Nephron (organoid): ENCODE data around the gene COPA.

Source experiments
- H3K27ac Mint-ChIP-seq, 3 experiments: 2 replicates each; pipeline ENCODE4 v1.8.0; 2020; ENCODE audit warnings: mixed read lengths in 3 of 3, mild to moderate bottlenecking in 2 of 3, moderate library complexity in 1 of 3
- H3K27me3 Mint-ChIP-seq: 2 replicates; pipeline ENCODE4 v1.8.0; 2021; ENCODE audit warnings: low read depth, mild to moderate bottlenecking, moderate library complexity, mixed read lengths
- H3K36me3 Mint-ChIP-seq: 2 replicates; pipeline ENCODE4 v1.8.0; 2020; ENCODE audit warnings: low read depth, mixed read lengths
- H3K4me1 Mint-ChIP-seq: 2 replicates; pipeline ENCODE4 v1.8.0; 2020; ENCODE audit warnings: mixed read lengths
- H3K4me3 Mint-ChIP-seq, 3 experiments: 2 replicates each; pipeline ENCODE4 v1.8.0; 2020; ENCODE audit warnings: mild to moderate bottlenecking in 3 of 3, mixed read lengths in 3 of 3, moderate library complexity in 2 of 3
- H3K9me3 Mint-ChIP-seq: 2 replicates; pipeline ENCODE4 v1.8.0; 2020; ENCODE audit warnings: mixed read lengths
- CTCF ChIP-seq, 3 experiments: fragments of 200-600 bp; sonication (generic); IDR thresholded peaks; one replicate each; pipeline ENCODE4 v1.5.0; 2021; ENCODE audit warnings: antibody characterized with exemption in 3 of 3; ENCODE audit not compliant: unreplicated experiment in 3 of 3

Gene COPA

GRCh38 chr1:160374306-160375110, 31.5 kb upstream of the COPA start:
- Mint-ChIP-seq H3K27me3 (peaks cover 8% of the 10 kb centered on the region), H3K9me3 (no peaks in the 10 kb centered on the region), H3K36me3 (no peaks in the 10 kb centered on the region), H3K4me3 (no peak overlapping the region), H3K4me1 (peaks cover 27% of the 10 kb centered on the region), H3K27ac (peak overlapping the region; percentile 10 to 68 (median 34))
- no peak for TF ChIP-seq CTCF (IDR thresholded peaks at IDR 0.05; ENCODE audit: unreplicated experiment in 3 of 3)

- no peak for TF ChIP-seq CTCF (IDR thresholded peaks at IDR 0.05; ENCODE audit: unreplicated experiment in 3 of 3)
- Mint-ChIP-seq H3K4me1 (peaks cover 27% of the 10 kb centered on the region), H3K9me3 (no peaks in the 10 kb centered on the region), H3K27ac (peak overlapping the region in 1 of 3 experiments; percentile 20), H3K27me3 (peaks cover 4% of the 10 kb centered on the region), H3K36me3 (no peaks in the 10 kb centered on the region), H3K4me3 (no peak overlapping the region)
Observed at GRCh38 chr1:160373696-160374095, 30.6 kb upstream of the COPA start.

- peaks cover 27% of the 10 kb centered on the region for H3K4me1 Mint-ChIP-seq
- no peaks in the 10 kb centered on the region for H3K9me3 Mint-ChIP-seq
- H3K27me3 Mint-ChIP-seq: peaks cover 8% of the 10 kb centered on the region
- no peaks in the 10 kb centered on the region for H3K36me3 Mint-ChIP-seq
- no peak for TF ChIP-seq CTCF (IDR thresholded peaks at IDR 0.05; ENCODE audit: unreplicated experiment in 3 of 3)
- no peak overlapping the region for H3K4me3 Mint-ChIP-seq
- no peak overlapping the region for H3K27ac Mint-ChIP-seq
Observed at GRCh38 chr1:160371756-160372155, 28.7 kb upstream of the COPA start.

- TF ChIP-seq CTCF (IDR thresholded peaks at IDR 0.05; ENCODE audit: unreplicated experiment in 3 of 3): no peak
- Mint-ChIP-seq H3K27ac (no peak overlapping the region), H3K4me1 (peaks cover 28% of the 10 kb centered on the region), H3K9me3 (no peaks in the 10 kb centered on the region), H3K36me3 (no peaks in the 10 kb centered on the region), H3K4me3 (no peak overlapping the region), H3K27me3 (peaks cover 8% of the 10 kb centered on the region)
Observed at GRCh38 chr1:160371346-160371631, 28.2 kb upstream of the COPA start.

- H3K9me3 Mint-ChIP-seq: no peaks in the 10 kb centered on the region
- H3K36me3 Mint-ChIP-seq: no peaks in the 10 kb centered on the region
- H3K27ac Mint-ChIP-seq: no peak overlapping the region
- peaks cover 31% of the 10 kb centered on the region for H3K4me1 Mint-ChIP-seq
- TF ChIP-seq CTCF (IDR thresholded peaks at IDR 0.05; ENCODE audit: unreplicated experiment in 3 of 3): no peak
- no peak overlapping the region for H3K4me3 Mint-ChIP-seq
- peaks cover 8% of the 10 kb centered on the region for H3K27me3 Mint-ChIP-seq
Observed at GRCh38 chr1:160370561-160371345, 27.7 kb upstream of the COPA start.
